ENCODE measurements around the gene GLT6D1.

The GLT6D1 gene

GRCh38 chr9:135582966-135583687 lies 56.2 kb downstream of the GLT6D1 start:
- no peak for DNase-seq

GRCh38 chr9:135582541-135582940 lies 56.8 kb downstream of the GLT6D1 start:
- no peak for DNase-seq

- no peak for DNase-seq
These were observed 57.5 kb downstream of the GLT6D1 start for GRCh38 chr9:135581636-135582426.

GRCh38 chr9:135580664-135581380 lies 58.5 kb downstream of the GLT6D1 start:
- no peak for DNase-seq

- DNase-seq, result no peak
These were observed 59.3 kb downstream of the GLT6D1 start for GRCh38 chr9:135579889-135580660.

- no peak for DNase-seq
These were observed 60.0 kb downstream of the GLT6D1 start for GRCh38 chr9:135579356-135579755.

- DNase-seq, result no peak
These were observed 62.1 kb downstream of the GLT6D1 start for GRCh38 chr9:135577256-135577655.

- no peak for DNase-seq
These were observed 63.2 kb downstream of the GLT6D1 start for GRCh38 chr9:135575995-135576631.

- no peak for DNase-seq
These were observed 64.4 kb downstream of the GLT6D1 start for GRCh38 chr9:135574943-135575342.

- DNase-seq, result no peak
These were observed 65.0 kb downstream of the GLT6D1 start for GRCh38 chr9:135574331-135574730.
